Right lobe of liver (tissue), 4 donors: ENCODE results near the gene CMC4.

Source experiments
- POLR2A ChIP-seq: fragments of 450-650 bp; IDR thresholded peaks from one replicate; pipeline ENCODE4 v1.6.1; 2017; ENCODE audit warnings: antibody characterized with exemption, mild to moderate bottlenecking
- TF ChIP-seq, protein P1 (sequence below), 4 donors: fragments of 200-600 bp in 3 of 4; fragments of 450-650 bp in 1 of 4; IDR thresholded peaks; one replicate each; pipeline versions ENCODE4 v1.5.1 to v1.8.0; 2016 to 2022; ENCODE audit warnings: antibody characterized with exemption in 4 of 4, mild to moderate bottlenecking in 2 of 4
- donor health status: DM: no; HTN: no; CAD: no.
- donor health status: DM: no; HTN: no; CAD: no.
- donor health status: DM: no; HTN: yes; CAD: no.

DNA sequence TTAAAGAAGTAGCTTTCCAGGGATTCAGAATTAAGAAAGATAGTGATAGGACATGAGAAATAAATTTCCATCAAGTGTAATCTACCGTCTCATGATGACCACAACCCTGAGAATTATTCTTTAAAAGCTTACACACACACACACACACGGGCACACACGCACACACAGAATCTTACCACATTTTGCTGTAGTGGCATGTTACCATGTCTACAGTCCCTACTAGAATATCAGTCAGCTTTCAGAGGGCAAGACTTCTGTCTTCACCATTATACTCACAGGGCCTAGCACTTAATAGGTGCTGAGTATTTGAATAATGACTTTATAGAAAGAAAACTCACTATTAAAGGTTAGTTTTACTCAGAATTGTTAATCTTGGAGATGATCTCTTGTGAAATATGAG is 15.4 kb downstream of the CMC4 start:
- TF ChIP-seq, protein P1, sequence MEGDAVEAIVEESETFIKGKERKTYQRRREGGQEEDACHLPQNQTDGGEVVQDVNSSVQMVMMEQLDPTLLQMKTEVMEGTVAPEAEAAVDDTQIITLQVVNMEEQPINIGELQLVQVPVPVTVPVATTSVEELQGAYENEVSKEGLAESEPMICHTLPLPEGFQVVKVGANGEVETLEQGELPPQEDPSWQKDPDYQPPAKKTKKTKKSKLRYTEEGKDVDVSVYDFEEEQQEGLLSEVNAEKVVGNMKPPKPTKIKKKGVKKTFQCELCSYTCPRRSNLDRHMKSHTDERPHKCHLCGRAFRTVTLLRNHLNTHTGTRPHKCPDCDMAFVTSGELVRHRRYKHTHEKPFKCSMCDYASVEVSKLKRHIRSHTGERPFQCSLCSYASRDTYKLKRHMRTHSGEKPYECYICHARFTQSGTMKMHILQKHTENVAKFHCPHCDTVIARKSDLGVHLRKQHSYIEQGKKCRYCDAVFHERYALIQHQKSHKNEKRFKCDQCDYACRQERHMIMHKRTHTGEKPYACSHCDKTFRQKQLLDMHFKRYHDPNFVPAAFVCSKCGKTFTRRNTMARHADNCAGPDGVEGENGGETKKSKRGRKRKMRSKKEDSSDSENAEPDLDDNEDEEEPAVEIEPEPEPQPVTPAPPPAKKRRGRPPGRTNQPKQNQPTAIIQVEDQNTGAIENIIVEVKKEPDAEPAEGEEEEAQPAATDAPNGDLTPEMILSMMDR (IDR thresholded peaks at IDR 0.05), result no peak
- TF ChIP-seq POLR2A, result no peak
